Skeletal muscle satellite cell (primary cell): ENCODE measurements around the gene LDB2. TPM values are rescaled to one million over a fixed set of nuclear protein-coding genes. Genes with fewer than 3 reads are reported as not detected.
"Not testable (repeated sequence)": the region's sequence is repeated elsewhere in the genome, so short reads cannot be mapped to it uniquely, and the experiment has no call there.

Experiments used
- H3K27me3 ChIP-seq: 2 replicates; pipeline ENCODE4 v1.7.0; 2013; ENCODE audit warnings: low read length; ENCODE audit not compliant: control insufficient read depth, insufficient read depth
- H3K36me3 ChIP-seq: 2 replicates; pipeline ENCODE4 v1.7.0; 2013; ENCODE audit warnings: mild to moderate bottlenecking, control low read depth, low read length; ENCODE audit not compliant: insufficient read depth
- H3K4me1 ChIP-seq: 2 replicates; pipeline ENCODE4 v1.7.0; 2013; ENCODE audit warnings: low read length; ENCODE audit not compliant: control insufficient read depth, insufficient read depth
- H3K4me2 ChIP-seq: 2 replicates; pipeline ENCODE4 v1.7.0; 2013; ENCODE audit warnings: mild to moderate bottlenecking, low read length
- H3K4me3 ChIP-seq: 2 replicates; pipeline ENCODE4 v1.7.0; 2013; ENCODE audit warnings: low read length
- H3K9ac ChIP-seq: 2 replicates; pipeline ENCODE4 v1.7.0; 2013; ENCODE audit warnings: mild to moderate bottlenecking, low read depth, low read length, moderate library complexity
- H3K9me3 ChIP-seq: replicated peaks from 2 replicates; pipeline ENCODE4 v1.7.0; 2013; ENCODE audit warnings: mild to moderate bottlenecking, control low read depth, low read length
- total RNA-seq: library from RNA; depleted of rRNA; stranded (reverse); fragments of >200 nt; gene quantifications from 2 replicates; pipeline ENCODE4 v1.2.3, GENCODE V29; 2012; rRNA removed

Gene LDB2
- 0.22 and 0.76 TPM in 2 replicates for total RNA-seq

GRCh38 chr4:16897991-16898827 lies at the start of gene LDB2:
TSS of gene LDB2 (minus strand) at chr4:16898645.
- Histone ChIP-seq H3K4me2 (peak within 1 kb of the TSS; percentile 16), H3K4me1 (no peaks in the 10 kb centered on the region), H3K9ac (no peak within 1 kb of the TSS), H3K9me3 (no peaks in the 10 kb centered on the region), H3K27me3 (peaks cover 4% of the 10 kb centered on the region), H3K4me3 (no peak within 1 kb of the TSS), H3K36me3 (no peaks in the 10 kb centered on the region)

GRCh38 chr4:16942491-16942890 lies 44.0 kb upstream of the LDB2 start:
- Histone ChIP-seq H3K9ac (no peak overlapping the region), H3K4me2 (no peak overlapping the region), H3K4me1 (no peaks in the 10 kb centered on the region), H3K9me3 (no peaks in the 10 kb centered on the region), H3K27me3 (no peaks in the 10 kb centered on the region), H3K36me3 (no peaks in the 10 kb centered on the region), H3K4me3 (no peak overlapping the region)

- Histone ChIP-seq H3K4me2 (no peak overlapping the region), H3K27me3 (no peaks in the 10 kb centered on the region), H3K36me3 (no peaks in the 10 kb centered on the region), H3K9me3 (no peaks in the 10 kb centered on the region), H3K4me3 (no peak overlapping the region), H3K9ac (no peak overlapping the region), H3K4me1 (no peaks in the 10 kb centered on the region)
Measured at GRCh38 chr4:16939178-16939577, 40.7 kb upstream of the LDB2 start.

GRCh38 chr4:16938512-16939040 lies 40.1 kb upstream of the LDB2 start:
- no peak overlapping the region for H3K4me2 ChIP-seq
- H3K27me3 ChIP-seq, result no peaks in the 10 kb centered on the region
- H3K4me1 ChIP-seq, result no peaks in the 10 kb centered on the region
- H3K9ac ChIP-seq, result no peak overlapping the region
- no peaks in the 10 kb centered on the region for H3K36me3 ChIP-seq
- no peaks in the 10 kb centered on the region for H3K9me3 ChIP-seq
- H3K4me3 ChIP-seq, result no peak overlapping the region

- Histone ChIP-seq H3K4me2 (no peak overlapping the region), H3K4me3 (no peak overlapping the region), H3K36me3 (no peaks in the 10 kb centered on the region), H3K27me3 (no peaks in the 10 kb centered on the region), H3K9ac (no peak overlapping the region), H3K4me1 (no peaks in the 10 kb centered on the region), H3K9me3 (no peaks in the 10 kb centered on the region)
Measured at GRCh38 chr4:16931339-16932305, 33.2 kb upstream of the LDB2 start.

GRCh38 chr4:16926214-16926613 lies 27.8 kb upstream of the LDB2 start:
- H3K4me1 ChIP-seq, result no peaks in the 10 kb centered on the region
- no peaks in the 10 kb centered on the region for H3K36me3 ChIP-seq
- H3K27me3 ChIP-seq, result peaks cover 8% of the 10 kb centered on the region
- no peak overlapping the region for H3K4me2 ChIP-seq
- no peak overlapping the region for H3K4me3 ChIP-seq
- no peak overlapping the region for H3K9ac ChIP-seq
- H3K9me3 ChIP-seq, result no peaks in the 10 kb centered on the region

GRCh38 chr4:16918716-16919115 lies 20.3 kb upstream of the LDB2 start:
- H3K9me3 ChIP-seq, H3K9ac ChIP-seq, H3K4me3 ChIP-seq, H3K4me1 ChIP-seq, H3K36me3 ChIP-seq, H3K4me2 ChIP-seq, H3K27me3 ChIP-seq: not testable (repeated sequence)

- Histone ChIP-seq H3K4me1 (no peaks in the 10 kb centered on the region), H3K9ac (no peak overlapping the region), H3K36me3 (no peaks in the 10 kb centered on the region), H3K4me3 (no peak overlapping the region), H3K9me3 (no peaks in the 10 kb centered on the region), H3K27me3 (no peaks in the 10 kb centered on the region), H3K4me2 (no peak overlapping the region)
Measured at GRCh38 chr4:16916719-16917337, 18.4 kb upstream of the LDB2 start.

- H3K27me3 ChIP-seq, result no peaks in the 10 kb centered on the region
- no peaks in the 10 kb centered on the region for H3K4me1 ChIP-seq
- no peaks in the 10 kb centered on the region for H3K36me3 ChIP-seq
- no peak overlapping the region for H3K4me2 ChIP-seq
- H3K4me3 ChIP-seq, result no peak overlapping the region
- H3K9ac ChIP-seq, result no peak overlapping the region
- no peaks in the 10 kb centered on the region for H3K9me3 ChIP-seq
Measured at GRCh38 chr4:16916031-16916430, 17.6 kb upstream of the LDB2 start.

- Histone ChIP-seq H3K4me2 (no peak overlapping the region), H3K4me1 (no peaks in the 10 kb centered on the region), H3K27me3 (no peaks in the 10 kb centered on the region), H3K4me3 (no peak overlapping the region), H3K9ac (no peak overlapping the region), H3K36me3 (no peaks in the 10 kb centered on the region), H3K9me3 (no peaks in the 10 kb centered on the region)
Measured at GRCh38 chr4:16914208-16914607, 15.8 kb upstream of the LDB2 start.

- Histone ChIP-seq H3K4me3 (no peak overlapping the region), H3K27me3 (no peaks in the 10 kb centered on the region), H3K4me2 (no peak overlapping the region), H3K36me3 (no peaks in the 10 kb centered on the region), H3K4me1 (no peaks in the 10 kb centered on the region), H3K9me3 (no peaks in the 10 kb centered on the region), H3K9ac (no peak overlapping the region)
Measured at GRCh38 chr4:16912896-16913295, 14.5 kb upstream of the LDB2 start.
